NT2/D1 (cell line): ENCODE results near the gene TMEM247.

Source experiments
- SUZ12 ChIP-seq: IDR thresholded peaks from 2 replicates; pipeline ENCODE4 v1.6.1; 2011; ENCODE audit not compliant: insufficient read length, insufficient read depth; ENCODE audit errors: extremely low read depth
- YY1 ChIP-seq: IDR thresholded peaks from 2 replicates; pipeline ENCODE4 v1.6.1; 2011; ENCODE audit not compliant: insufficient read length, insufficient read depth
- ZNF274 ChIP-seq: IDR thresholded peaks from 2 replicates; pipeline ENCODE4 v1.6.1; 2011; ENCODE audit warnings: mild to moderate bottlenecking, low read depth, low read length

GRCh38 chr2:46471697-46472096 lies 7.7 kb upstream of the TMEM247 start:
- TF ChIP-seq SUZ12, result no peak
- no peak for TF ChIP-seq YY1
- no peak for TF ChIP-seq ZNF274
